Nephron progenitor cell (in vitro differentiated cells): ENCODE measurements around the gene ART5.

Source experiments
- DNase-seq: peaks from one replicate; pipeline ENCODE4 v3.0.0; 2021
- H3K27ac Mint-ChIP-seq: 2 replicates; pipeline ENCODE4 v1.8.0; 2021; ENCODE audit warnings: mild to moderate bottlenecking, moderate library complexity, mixed read lengths
- H3K27me3 Mint-ChIP-seq: 2 replicates; pipeline ENCODE4 v1.8.0; 2021; ENCODE audit warnings: mild to moderate bottlenecking, low read depth, mixed read lengths; ENCODE audit not compliant: poor library complexity
- H3K36me3 Mint-ChIP-seq: 2 replicates; pipeline ENCODE4 v1.8.0; 2021; ENCODE audit warnings: low read depth, mixed read lengths
- H3K4me1 Mint-ChIP-seq: 2 replicates; pipeline ENCODE4 v1.8.0; 2021; ENCODE audit warnings: mixed read lengths
- H3K4me3 Mint-ChIP-seq: 2 replicates; pipeline ENCODE4 v1.8.0; 2021; ENCODE audit warnings: mild to moderate bottlenecking, moderate library complexity, mixed read lengths
- H3K9me3 Mint-ChIP-seq: 2 replicates; pipeline ENCODE4 v1.8.0; 2021; ENCODE audit warnings: mild to moderate bottlenecking, moderate library complexity, mixed read lengths
- CTCF ChIP-seq: fragments of 200-600 bp; sonication (generic); IDR thresholded peaks from 2 replicates; pipeline ENCODE4 v1.5.0; 2021; ENCODE audit warnings: antibody characterized with exemption

Gene ART5

DNA sequence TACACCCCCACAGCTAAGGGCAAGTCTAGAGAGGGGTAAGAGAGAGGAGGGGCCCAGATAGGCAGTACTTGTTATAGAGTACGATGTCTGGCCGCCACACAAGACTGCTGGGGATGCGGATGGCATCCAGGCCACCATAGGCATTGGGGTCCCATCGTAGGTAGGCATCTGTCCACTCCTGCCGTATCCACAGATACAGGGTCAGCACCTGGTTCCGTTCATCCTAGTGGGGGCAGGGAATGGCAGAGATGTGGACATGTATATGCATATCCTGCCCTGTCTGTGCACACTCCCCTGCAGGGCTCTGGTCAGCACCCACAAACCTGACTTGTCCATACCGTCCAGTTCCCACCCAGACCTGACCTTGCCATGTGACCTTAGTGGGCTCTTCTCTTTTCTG lies 27.3 kb upstream of the ART5 start:
- peak overlapping the region; percentile 57 for H3K27ac Mint-ChIP-seq
- no peak overlapping the region for H3K4me3 Mint-ChIP-seq
- peaks cover 68% of the 10 kb centered on the region for H3K36me3 Mint-ChIP-seq
- TF ChIP-seq CTCF: no peak
- no peak for DNase-seq
- peaks cover 30% of the 10 kb centered on the region for H3K4me1 Mint-ChIP-seq
- H3K9me3 Mint-ChIP-seq: no peaks in the 10 kb centered on the region
- H3K27me3 Mint-ChIP-seq: no peaks in the 10 kb centered on the region

GRCh38 chr11:3667149-3668035 lies 25.6 kb upstream of the ART5 start:
- no peak overlapping the region for H3K4me3 Mint-ChIP-seq
- H3K27me3 Mint-ChIP-seq: no peaks in the 10 kb centered on the region
- H3K4me1 Mint-ChIP-seq: peaks cover 24% of the 10 kb centered on the region
- no peak for TF ChIP-seq CTCF
- H3K9me3 Mint-ChIP-seq: no peaks in the 10 kb centered on the region
- H3K36me3 Mint-ChIP-seq: peaks cover 64% of the 10 kb centered on the region
- DNase-seq: no peak
- no peak overlapping the region for H3K27ac Mint-ChIP-seq

DNA sequence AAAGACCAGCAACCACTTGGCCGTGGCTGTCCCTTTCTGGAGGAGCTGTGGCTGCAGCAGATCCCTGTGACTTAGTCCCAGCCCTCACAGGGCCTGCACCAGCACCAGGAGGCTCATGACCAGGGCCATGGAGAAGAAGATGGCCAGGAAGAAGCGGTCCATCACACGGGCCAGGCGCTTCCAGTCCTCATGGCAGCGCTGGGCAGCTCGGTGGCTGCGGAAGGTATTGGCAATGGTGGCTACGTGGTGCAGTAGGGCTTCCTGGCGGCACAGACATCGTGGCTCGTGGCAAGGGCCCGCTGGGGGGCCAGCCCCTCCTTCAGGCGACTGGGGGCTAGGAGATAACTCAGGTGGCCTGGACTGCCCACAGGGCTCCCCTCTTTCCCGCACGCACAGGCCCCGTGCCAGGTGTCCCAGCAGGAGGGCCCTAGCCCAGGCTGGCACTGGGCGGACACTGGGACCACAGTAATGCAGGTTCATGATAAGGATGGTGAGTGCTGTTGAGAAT lies 24.3 kb upstream of the ART5 start:
- peaks cover 11% of the 10 kb centered on the region for H3K4me1 Mint-ChIP-seq
- no peaks in the 10 kb centered on the region for H3K27me3 Mint-ChIP-seq
- no peak for TF ChIP-seq CTCF
- H3K4me3 Mint-ChIP-seq: no peak overlapping the region
- no peaks in the 10 kb centered on the region for H3K9me3 Mint-ChIP-seq
- DNase-seq: no peak
- H3K36me3 Mint-ChIP-seq: peaks cover 64% of the 10 kb centered on the region
- no peak overlapping the region for H3K27ac Mint-ChIP-seq

DNA sequence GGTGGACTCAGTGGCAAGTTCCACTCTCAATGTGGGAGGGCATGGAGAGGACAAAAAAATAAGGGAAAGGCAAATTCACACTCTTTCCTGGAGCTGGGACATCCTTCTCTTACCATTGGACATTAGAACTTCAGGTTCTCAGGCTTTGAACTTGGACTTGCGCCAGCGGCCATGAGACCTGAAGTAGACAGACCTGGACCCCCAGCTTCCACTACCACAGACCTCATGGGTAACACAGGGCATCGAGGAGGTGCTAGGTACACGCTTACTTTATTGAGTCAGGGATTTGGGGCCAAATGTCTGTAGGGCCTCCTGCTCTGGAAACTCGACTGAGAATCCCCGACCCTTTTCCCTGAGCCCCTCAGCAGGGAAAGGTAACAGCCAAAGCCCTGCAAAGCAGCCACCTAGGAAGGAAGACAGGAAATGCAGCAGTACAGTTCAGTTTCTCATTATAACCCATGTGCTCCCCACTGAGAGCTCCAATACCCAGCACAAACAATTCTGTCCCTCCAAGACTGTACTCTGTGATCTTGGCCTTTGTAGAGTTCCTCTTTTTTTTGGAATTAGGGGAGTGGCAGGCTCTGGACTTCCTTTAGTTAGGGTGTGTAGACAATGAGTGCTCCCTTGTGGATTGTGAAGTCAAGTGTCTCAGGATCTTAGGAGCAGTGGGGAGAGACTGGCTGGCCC lies 23.7 kb upstream of the ART5 start:
- Mint-ChIP-seq H3K4me1 (peaks cover 5% of the 10 kb centered on the region), H3K27me3 (no peaks in the 10 kb centered on the region), H3K27ac (no peak overlapping the region), H3K36me3 (peaks cover 59% of the 10 kb centered on the region), H3K4me3 (no peak overlapping the region), H3K9me3 (no peaks in the 10 kb centered on the region)
- no peak for DNase-seq
- no peak for TF ChIP-seq CTCF

DNA sequence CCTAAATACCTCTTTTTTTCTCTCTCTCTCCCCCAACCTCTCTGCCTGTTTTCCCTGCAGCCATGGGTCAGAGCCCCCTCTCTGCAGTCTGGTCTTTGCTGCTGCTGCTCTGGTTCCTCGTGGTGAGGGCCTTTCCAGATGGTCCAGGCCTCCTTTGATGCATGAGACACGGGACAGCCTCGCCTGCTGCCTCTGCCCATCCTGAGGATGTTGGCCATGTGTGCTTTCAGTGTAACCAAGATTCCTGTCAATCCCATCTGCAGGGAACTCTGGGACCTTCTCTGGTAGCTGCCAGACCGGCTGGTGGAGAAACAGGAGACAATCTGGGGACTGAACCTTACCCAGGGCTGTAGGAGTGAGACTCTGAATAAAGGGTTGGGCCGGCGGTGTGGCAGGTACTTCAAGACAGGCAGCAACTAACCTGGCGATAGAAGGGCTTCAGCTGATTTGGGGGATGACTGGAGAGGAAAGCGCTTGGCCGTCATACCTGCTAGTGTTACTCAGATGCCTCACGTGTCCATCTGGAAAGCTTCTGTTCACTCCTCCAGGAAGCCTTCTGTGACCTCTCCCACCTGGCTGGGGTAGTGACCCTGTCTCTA lies 22.3 kb upstream of the ART5 start:
- peaks cover 47% of the 10 kb centered on the region for H3K36me3 Mint-ChIP-seq
- H3K4me3 Mint-ChIP-seq: no peak overlapping the region
- DNase-seq: no peak
- no peaks in the 10 kb centered on the region for H3K9me3 Mint-ChIP-seq
- no peaks in the 10 kb centered on the region for H3K27me3 Mint-ChIP-seq
- H3K4me1 Mint-ChIP-seq: no peaks in the 10 kb centered on the region
- no peak overlapping the region for H3K27ac Mint-ChIP-seq
- no peak for TF ChIP-seq CTCF
